ENCODE results near the gene DTX1.

The DTX1 gene

GRCh38 chr12:113146999-113147398 is 90.5 kb downstream of the DTX1 start:
- ChIA-PET POLR2A (no interaction called here), CTCF (interaction anchor here (0.7 to 2.0 kb wide), 3 partner anchors 15 to 89 kb away, joined by 3 to 7 read pairs (median 3); no protein-coding TSS in a partner anchor)
- H3K27ac ChIP-seq (ENCODE audit: extremely low read depth, low read depth, low read length): no peak overlapping the region
- no peak for TF ChIP-seq ZNF501 (tag by site-specific recombination; IDR thresholded peaks at IDR 0.05)
- TF ChIP-seq SETDB1 (IDR thresholded peaks at IDR 0.05; ENCODE audit: insufficient read length, low read length): peak; percentile 65
- TF ChIP-seq ZNF18 (tag by site-specific recombination; IDR thresholded peaks at IDR 0.05): peak; percentile 59; the same call in 1 of the 2 replicates
- TF ChIP-seq GFI1B (tag by site-specific recombination; IDR thresholded peaks at IDR 0.05): no peak
- TF ChIP-seq ZNF585B (tag by site-specific recombination; IDR thresholded peaks at IDR 0.05): no peak
- no peak for TF ChIP-seq KLF10 (tag by site-specific recombination; IDR thresholded peaks at IDR 0.05)
- no peak for TF ChIP-seq ZNF133 (tag by site-specific recombination; IDR thresholded peaks at IDR 0.05)
- no peaks in the 10 kb centered on the region for H3K36me3 ChIP-seq (ENCODE audit: control insufficient read depth in 2 of 2, insufficient read depth in 1 of 2, low read length in 2 of 2)
- H3K4me3 ChIP-seq (ENCODE audit: low read depth, low read length): no peak overlapping the region
- H3K4me1 ChIP-seq (ENCODE audit: control insufficient read depth, insufficient read depth, low read length): 0 out of 2 replicates have a peak, but pooled peaks cover 3% of the 10 kb centered on the region
- no peaks in the 10 kb centered on the region for H3K9me3 ChIP-seq (ENCODE audit: control insufficient read depth, insufficient read depth, low read depth, low read length)

Data from HEK293 (cell line).